Effector memory CD8-positive, alpha-beta T cell (primary cell): ENCODE results near the gene HGD.

Source experiments
- ATAC-seq: fragments of 150-1000 bp; cut with Tn5 transposase; replicated peaks from 2 replicates; pipeline ENCODE4 v1.10.0; 2021; ENCODE audit warnings: mild to moderate bottlenecking, moderate library complexity
- DNase-seq, 3 experiments: peaks; one replicate each; pipeline ENCODE4 v3.0.0; 2021
- H3K27ac Mint-ChIP-seq, 2 donors: one replicate each; pipeline ENCODE4 v1.8.0; 2022; ENCODE audit warnings: mild to moderate bottlenecking in 2 of 2, mixed read lengths in 2 of 2, moderate library complexity in 2 of 2
- H3K27me3 Mint-ChIP-seq, 2 donors: one replicate each; pipeline ENCODE4 v1.8.0; 2022; ENCODE audit warnings: mixed read lengths in 2 of 2
- H3K36me3 Mint-ChIP-seq: one replicate; pipeline ENCODE4 v1.8.0; 2022; ENCODE audit warnings: mild to moderate bottlenecking, moderate library complexity, mixed read lengths; ENCODE audit not compliant: insufficient read depth
- H3K4me1 Mint-ChIP-seq, 2 donors: one replicate each; pipeline ENCODE4 v1.8.0; 2022; ENCODE audit warnings: low read depth in 2 of 2, mixed read lengths in 2 of 2
- H3K4me3 Mint-ChIP-seq, 2 donors: one replicate each; pipeline ENCODE4 v1.8.0; 2022; ENCODE audit warnings: mild to moderate bottlenecking in 2 of 2, mixed read lengths in 2 of 2, moderate library complexity in 2 of 2
- H3K9me3 Mint-ChIP-seq, 2 donors: one replicate each; pipeline ENCODE4 v1.8.0; 2022; ENCODE audit warnings: mixed read lengths in 2 of 2

Gene HGD

DNA sequence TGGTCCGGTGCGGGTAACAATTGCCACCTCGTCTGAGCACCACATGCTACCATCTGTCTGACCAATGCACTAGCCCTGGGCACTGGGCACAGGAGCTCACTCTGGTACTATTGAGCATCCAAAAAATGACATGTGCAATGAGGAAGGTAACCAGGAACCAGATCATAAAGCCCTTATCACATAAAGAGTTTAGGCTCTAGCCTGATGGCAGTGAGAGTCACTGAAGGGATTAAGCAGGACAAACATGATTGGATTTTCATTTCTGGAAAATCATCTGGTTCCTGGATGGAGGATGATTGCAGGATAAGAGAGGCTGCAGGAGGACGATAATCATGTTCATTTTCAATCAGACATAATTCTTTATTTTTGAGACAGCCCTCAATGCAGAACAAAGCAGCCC is 73.5 kb downstream of the HGD start:
- H3K4me3 Mint-ChIP-seq: no peak overlapping the region
- peaks cover 30 to 33% of the 10 kb centered on the region in 2 donors for H3K27me3 Mint-ChIP-seq
- H3K27ac Mint-ChIP-seq: no peak overlapping the region
- no peak for DNase-seq
- no peaks in the 10 kb centered on the region for H3K36me3 Mint-ChIP-seq
- ATAC-seq: no peak
- no peaks in the 10 kb centered on the region for H3K9me3 Mint-ChIP-seq
- H3K4me1 Mint-ChIP-seq: no peaks in the 10 kb centered on the region

DNA sequence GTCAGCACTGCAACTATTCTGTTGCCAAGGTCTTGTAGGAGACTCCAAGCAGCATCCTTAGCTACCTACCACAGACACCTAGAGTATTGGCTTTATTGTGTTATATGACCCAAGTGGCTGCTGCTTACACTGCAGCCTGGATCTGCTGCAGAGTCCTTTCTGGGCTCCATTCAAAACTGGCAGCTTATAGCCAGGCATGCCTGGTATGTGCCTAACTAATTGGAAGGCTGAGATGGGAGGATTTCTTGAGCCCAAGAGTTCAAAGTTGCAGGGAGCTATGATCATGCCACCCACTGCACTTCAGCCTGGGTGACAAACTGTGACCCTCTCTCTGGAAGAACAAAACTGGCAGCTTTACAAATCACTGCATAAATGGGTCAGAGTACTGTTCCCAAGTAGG is 77.3 kb downstream of the HGD start:
- no peak overlapping the region for H3K4me3 Mint-ChIP-seq
- peaks cover 2 to 3% of the 10 kb centered on the region in 2 donors for H3K4me1 Mint-ChIP-seq
- no peak for ATAC-seq
- H3K9me3 Mint-ChIP-seq: no peaks in the 10 kb centered on the region
- H3K27me3 Mint-ChIP-seq: peaks cover 4 to 10% of the 10 kb centered on the region in 2 donors
- DNase-seq: no peak
- H3K36me3 Mint-ChIP-seq: peaks cover 8% of the 10 kb centered on the region
- no peak overlapping the region for H3K27ac Mint-ChIP-seq

DNA sequence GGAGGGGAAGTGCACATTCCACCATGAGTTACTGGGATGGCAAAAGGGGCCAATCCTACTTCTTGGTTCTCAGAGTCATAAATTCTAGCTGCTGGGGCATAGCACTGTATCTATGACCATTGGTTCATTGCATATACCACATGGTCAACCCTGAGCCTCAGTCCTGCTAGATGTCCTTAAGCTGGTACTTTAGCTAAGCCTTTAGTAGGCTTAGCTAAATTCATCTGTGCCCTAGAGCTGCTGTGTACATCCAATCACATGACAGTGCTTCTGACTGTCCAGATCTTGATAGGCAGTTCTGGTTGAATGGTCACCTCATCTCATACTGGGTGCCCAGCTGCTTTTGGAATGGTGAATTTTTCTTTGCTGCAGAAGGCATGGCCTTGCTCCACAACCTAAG is 77.7 kb downstream of the HGD start:
- no peak overlapping the region for H3K27ac Mint-ChIP-seq

DNA sequence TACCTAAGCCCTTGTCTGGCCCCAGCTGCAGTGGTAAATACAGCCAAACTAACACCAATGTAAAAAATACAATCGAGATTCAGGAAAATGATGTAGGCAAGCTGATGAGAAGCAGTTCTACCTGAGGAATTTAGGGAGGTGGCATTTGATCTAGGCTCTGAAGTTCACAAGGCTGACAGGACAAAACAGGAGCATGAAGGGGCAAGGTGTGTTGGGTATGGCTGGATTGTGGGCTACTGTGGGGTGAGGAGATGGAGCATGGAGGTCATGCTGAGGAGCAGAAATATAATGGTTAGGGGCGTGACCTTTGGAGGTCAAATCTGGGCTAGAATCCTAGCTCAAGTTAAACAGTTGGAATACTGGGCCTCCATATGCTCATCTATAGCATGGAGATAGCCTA is 79.4 kb downstream of the HGD start:
- Mint-ChIP-seq H3K4me1 (peaks cover 2 to 3% of the 10 kb centered on the region in 2 donors), H3K9me3 (no peaks in the 10 kb centered on the region), H3K4me3 (no peak overlapping the region), H3K27ac (peak overlapping the region in 1 of 2 donors; percentile 80), H3K36me3 (peaks cover 14% of the 10 kb centered on the region), H3K27me3 (no peaks in the 10 kb centered on the region)
- DNase-seq (no peak), ATAC-seq (no peak)

More for the DNA sequence above, 77.7 kb downstream of the HGD start:
- no peak for ATAC-seq
- Mint-ChIP-seq H3K27me3 (peaks cover 0 to 6% of the 10 kb centered on the region in 2 donors), H3K4me3 (no peak overlapping the region), H3K9me3 (no peaks in the 10 kb centered on the region), H3K4me1 (peaks cover 2 to 3% of the 10 kb centered on the region in 2 donors), H3K36me3 (peaks cover 8% of the 10 kb centered on the region)
- no peak for DNase-seq

DNA sequence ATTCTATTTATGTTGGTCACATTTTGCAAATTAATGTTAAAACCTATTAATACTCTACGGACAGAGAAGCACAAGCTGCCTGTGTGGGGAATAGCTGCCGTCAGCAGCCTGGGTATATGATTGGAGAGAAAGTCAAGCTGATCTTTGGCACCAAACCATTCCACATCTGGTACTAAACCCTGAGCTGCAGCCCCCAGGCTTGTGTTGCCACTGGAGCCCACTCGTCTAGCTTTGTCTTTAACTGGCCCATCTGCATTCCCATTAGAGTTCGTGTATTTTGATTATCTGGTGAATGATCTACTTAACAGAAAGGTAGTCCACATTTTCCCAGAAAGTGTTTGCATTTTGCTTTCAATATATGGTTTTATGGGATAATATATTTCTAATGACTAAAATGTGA is 80.5 kb downstream of the HGD start:
- H3K4me3 Mint-ChIP-seq: no peak overlapping the region
- ATAC-seq: no peak
- peaks cover 17% of the 10 kb centered on the region for H3K36me3 Mint-ChIP-seq
- H3K27me3 Mint-ChIP-seq: no peaks in the 10 kb centered on the region
- DNase-seq: no peak
- peaks cover 3 to 7% of the 10 kb centered on the region in 2 donors for H3K4me1 Mint-ChIP-seq
- H3K9me3 Mint-ChIP-seq: no peaks in the 10 kb centered on the region
- no peak overlapping the region for H3K27ac Mint-ChIP-seq

DNA sequence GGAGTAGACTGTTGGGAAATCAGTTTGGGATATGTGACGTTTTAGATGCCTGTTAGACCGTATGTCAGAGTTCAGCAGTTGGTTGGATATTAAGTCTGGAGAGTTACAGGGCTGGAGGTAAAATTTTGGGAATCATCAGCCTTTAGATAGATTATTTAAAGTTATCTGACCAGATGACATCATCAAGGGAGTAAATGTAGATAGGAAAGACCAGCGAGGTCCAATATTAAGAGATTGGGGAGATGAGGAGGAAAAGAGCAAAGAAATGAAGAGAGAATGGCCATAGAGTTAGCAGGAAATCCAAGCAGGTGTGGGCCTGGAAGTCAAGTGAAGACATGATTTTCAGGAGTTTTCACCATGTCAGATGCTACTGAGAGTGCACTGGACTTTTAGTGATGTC is 82.8 kb downstream of the HGD start:
- Mint-ChIP-seq H3K27me3 (no peaks in the 10 kb centered on the region), H3K27ac (no peak overlapping the region), H3K4me3 (no peak overlapping the region), H3K4me1 (peaks cover 9 to 13% of the 10 kb centered on the region in 2 donors), H3K9me3 (no peaks in the 10 kb centered on the region), H3K36me3 (peaks cover 28% of the 10 kb centered on the region)
- DNase-seq (no peak), ATAC-seq (no peak)

DNA sequence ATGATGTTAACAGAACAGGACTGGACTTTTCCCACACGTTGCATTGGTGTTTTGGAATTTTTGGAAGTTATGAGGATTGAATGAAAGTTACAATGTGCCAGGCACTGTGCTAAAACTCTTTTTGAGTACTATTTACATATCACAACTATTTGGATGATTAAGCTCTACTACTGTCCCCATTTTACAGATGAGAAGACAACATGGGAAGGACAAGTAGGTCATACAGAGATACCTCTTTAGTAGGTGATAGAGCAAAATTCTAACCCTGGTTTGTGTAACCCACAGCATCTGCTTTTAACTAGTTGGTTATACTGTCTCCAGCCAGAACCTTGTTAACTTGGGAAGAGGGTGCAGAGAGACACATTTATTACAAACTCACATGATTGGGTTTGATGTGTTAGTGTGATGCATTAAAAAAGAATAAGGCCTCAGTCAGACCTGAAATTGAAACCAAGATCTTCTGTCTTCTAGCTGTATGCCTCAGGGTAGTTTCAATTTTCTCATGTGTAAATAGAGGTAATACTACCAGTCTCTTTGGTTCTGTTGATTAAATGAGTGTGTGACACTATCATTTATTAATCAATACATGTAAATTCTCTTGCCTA is 84.5 kb downstream of the HGD start:
- H3K27me3 Mint-ChIP-seq: no peaks in the 10 kb centered on the region
- H3K36me3 Mint-ChIP-seq: peaks cover 28% of the 10 kb centered on the region
- ATAC-seq (no peak), DNase-seq (no peak)
- H3K9me3 Mint-ChIP-seq: no peaks in the 10 kb centered on the region
- no peak overlapping the region for H3K27ac Mint-ChIP-seq
- H3K4me1 Mint-ChIP-seq: peaks cover 9 to 13% of the 10 kb centered on the region in 2 donors
- H3K4me3 Mint-ChIP-seq: peak overlapping the region; percentile 84 to 89

DNA sequence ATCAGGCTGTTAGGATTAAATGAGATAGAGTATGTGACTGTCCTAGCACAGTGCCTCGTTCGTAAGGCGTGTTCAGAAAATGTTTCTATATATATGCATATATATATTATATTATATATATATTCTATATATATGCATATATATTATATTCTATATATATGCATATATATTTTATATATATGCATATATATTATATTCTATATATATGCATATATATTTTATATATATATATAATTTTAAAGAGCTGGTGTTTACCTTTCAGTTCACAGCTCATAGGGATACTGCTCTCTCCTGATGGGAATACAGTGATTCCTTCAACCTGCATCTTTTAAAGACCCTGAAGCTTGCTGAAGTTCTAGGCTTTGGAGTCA is 85.2 kb downstream of the HGD start:
- peaks cover 27% of the 10 kb centered on the region for H3K36me3 Mint-ChIP-seq
- no peak overlapping the region for H3K27ac Mint-ChIP-seq
- H3K4me1 Mint-ChIP-seq: peaks cover 9 to 13% of the 10 kb centered on the region in 2 donors
- ATAC-seq: no peak
- H3K4me3 Mint-ChIP-seq: peak overlapping the region; percentile 84 to 89
- no peaks in the 10 kb centered on the region for H3K9me3 Mint-ChIP-seq
- no peak for DNase-seq
- H3K27me3 Mint-ChIP-seq: no peaks in the 10 kb centered on the region

DNA sequence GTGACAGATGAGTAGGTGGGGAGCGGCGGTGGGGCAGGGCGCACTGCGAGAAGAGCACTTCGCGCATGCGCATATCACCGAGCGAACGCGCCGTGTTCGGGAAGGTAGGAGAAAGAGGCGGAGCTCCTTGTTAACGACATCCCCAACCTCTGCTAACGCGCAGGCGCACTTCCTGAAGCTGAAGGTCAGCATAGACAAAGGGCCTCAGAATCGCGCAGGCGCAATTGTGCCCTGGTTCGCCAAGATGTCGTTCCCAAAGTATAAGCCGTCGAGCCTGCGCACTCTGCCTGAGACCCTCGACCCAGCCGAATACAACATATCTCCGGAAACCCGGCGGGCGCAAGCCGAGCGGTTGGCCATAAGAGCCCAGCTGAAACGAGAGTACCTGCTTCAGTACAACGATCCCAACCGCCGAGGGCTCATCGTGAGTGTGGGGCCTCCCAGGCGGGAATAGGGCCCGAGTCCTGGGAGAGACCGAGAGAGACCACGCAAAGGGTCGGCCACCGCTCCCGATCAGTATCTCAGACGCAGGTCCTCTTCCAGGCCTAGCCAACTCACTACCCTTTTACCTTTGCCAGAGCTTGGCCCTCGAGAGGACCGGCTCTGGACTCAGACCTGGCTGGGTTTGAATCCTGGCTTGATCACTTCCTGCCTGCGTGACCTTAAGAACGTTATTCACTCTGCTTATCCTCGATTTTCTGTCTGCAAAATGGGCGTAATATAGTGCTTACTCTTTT is 85.8 kb downstream of the HGD start, which contains the start of gene NDUFB4:
TSS of gene NDUFB4 (plus strand) at position 221 of the 737 bp plus-strand sequence. CDS start at position 245, 24 bp downstream.
- Mint-ChIP-seq H3K4me1 (peaks cover 9 to 13% of the 10 kb centered on the region in 2 donors), H3K9me3 (no peaks in the 10 kb centered on the region), H3K27me3 (no peaks in the 10 kb centered on the region), H3K4me3 (peak within 1 kb of the TSS; percentile 84 to 89), H3K27ac (no peak within 1 kb of the TSS), H3K36me3 (peaks cover 21% of the 10 kb centered on the region)
- peak; percentile 85 to 91 (median 89) for DNase-seq
- peak; percentile 93 for ATAC-seq

DNA sequence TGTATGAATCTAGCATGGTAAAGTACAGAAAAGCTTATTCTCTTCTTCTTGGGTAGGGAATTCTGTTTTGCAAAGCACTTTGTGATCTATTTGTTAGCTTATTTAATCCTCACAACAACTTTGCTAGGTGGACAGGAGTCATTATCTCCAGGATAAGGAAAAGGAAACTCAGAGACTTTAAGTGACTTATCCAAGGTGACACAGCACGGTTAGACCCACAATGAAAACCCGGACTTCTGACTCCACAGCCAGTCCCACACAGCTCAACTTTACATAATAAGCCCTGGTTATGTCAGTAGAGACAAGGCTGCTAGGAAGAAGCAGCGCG is 86.3 kb downstream of the HGD start:
- no peak for DNase-seq
- no peak overlapping the region for H3K27ac Mint-ChIP-seq
- peaks cover 19% of the 10 kb centered on the region for H3K36me3 Mint-ChIP-seq
- H3K4me1 Mint-ChIP-seq: peaks cover 9 to 13% of the 10 kb centered on the region in 2 donors
- no peaks in the 10 kb centered on the region for H3K27me3 Mint-ChIP-seq
- no peak for ATAC-seq
- no peaks in the 10 kb centered on the region for H3K9me3 Mint-ChIP-seq
- peak overlapping the region; percentile 84 to 89 for H3K4me3 Mint-ChIP-seq

DNA sequence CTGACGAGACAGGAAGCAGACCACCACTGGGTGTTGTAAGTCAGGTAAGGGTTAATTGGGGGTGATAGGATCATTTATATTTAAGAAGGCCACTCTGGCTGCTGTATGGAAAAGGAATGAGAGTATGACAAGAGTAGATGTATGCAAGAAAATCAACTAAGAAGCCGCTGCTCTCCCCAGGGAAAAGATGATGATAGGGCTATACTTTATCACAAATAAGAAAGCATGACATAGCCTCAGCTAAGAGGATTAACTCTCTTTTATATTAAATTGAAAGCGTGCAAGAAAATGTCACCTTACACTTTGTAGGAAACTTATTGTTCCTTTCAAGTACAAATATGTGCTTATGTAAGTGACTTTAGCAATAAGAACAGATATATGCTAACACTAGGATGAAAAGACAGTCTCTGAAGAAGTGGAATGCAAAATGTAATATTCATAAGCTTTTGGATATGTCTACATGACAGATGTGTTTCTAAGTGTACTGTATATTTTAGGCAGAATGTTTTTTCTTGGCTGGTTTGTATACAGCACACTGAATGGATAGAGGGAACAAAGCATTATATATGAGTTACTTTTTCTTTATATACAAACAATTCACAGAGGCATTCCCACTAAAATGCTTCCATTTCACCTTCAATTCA is 94.6 kb downstream of the HGD start:
- no peaks in the 10 kb centered on the region for H3K9me3 Mint-ChIP-seq
- H3K4me1 Mint-ChIP-seq: no peaks in the 10 kb centered on the region
- ATAC-seq: no peak
- peaks cover 23 to 33% of the 10 kb centered on the region in 2 donors for H3K27me3 Mint-ChIP-seq
- DNase-seq: no peak
- no peak overlapping the region for H3K27ac Mint-ChIP-seq
- no peak overlapping the region for H3K4me3 Mint-ChIP-seq
- H3K36me3 Mint-ChIP-seq: peaks cover 3% of the 10 kb centered on the region
